SIG-M5 treated with dmso at 0.1 percent for 504 hours (cell line): ENCODE measurements around the gene STARD4.

Experiments used
- DNase-seq: peaks from one replicate; lab custom pipeline; 2025; ENCODE audit not compliant: unreplicated experiment; lab: John Stamatoyannopoulos, UW

Gene STARD4

GRCh38 chr5:111528056-111528455 lies 15.7 kb upstream of the STARD4 start:
- peak; percentile 4 for DNase-seq

GRCh38 chr5:111520908-111521307 lies 8.6 kb upstream of the STARD4 start:
- DNase-seq, result no peak

GRCh38 chr5:111518777-111519176 lies 6.4 kb upstream of the STARD4 start:
- DNase-seq, result no peak

GRCh38 chr5:111517853-111518501 lies 5.6 kb upstream of the STARD4 start:
- DNase-seq, result no peak

- DNase-seq, result no peak
Measured at GRCh38 chr5:111514087-111514486, 1.8 kb upstream of the STARD4 start.

GRCh38 chr5:111513131-111513520 lies 791 bp upstream of the STARD4 start:
- DNase-seq, result peak; percentile 67

- DNase-seq, result no peak
Measured at GRCh38 chr5:111511831-111512374, 432 bp downstream of the STARD4 start.

- DNase-seq, result no peak
Measured at GRCh38 chr5:111511174-111511830, 1.0 kb downstream of the STARD4 start.

- no peak for DNase-seq
Measured at GRCh38 chr5:111509119-111509518, 3.2 kb downstream of the STARD4 start.

GRCh38 chr5:111507276-111507675 lies 5.1 kb downstream of the STARD4 start:
- DNase-seq, result peak; percentile 41

GRCh38 chr5:111505096-111505495 lies 7.2 kb downstream of the STARD4 start:
- no peak for DNase-seq

GRCh38 chr5:111502956-111503355 lies 9.4 kb downstream of the STARD4 start:
- no peak for DNase-seq

GRCh38 chr5:111498346-111498745 lies 14.0 kb downstream of the STARD4 start:
- DNase-seq, result no peak

- no peak for DNase-seq
Measured at GRCh38 chr5:111495159-111495558, 17.2 kb downstream of the STARD4 start.

- DNase-seq, result no peak
Measured at GRCh38 chr5:111494355-111494999, 17.9 kb downstream of the STARD4 start.

- no peak for DNase-seq
Measured at GRCh38 chr5:111493031-111493430, 19.3 kb downstream of the STARD4 start.

GRCh38 chr5:111488353-111488752 lies 24.0 kb downstream of the STARD4 start:
- peak; percentile 12 for DNase-seq

GRCh38 chr5:111486926-111487325 lies 25.4 kb downstream of the STARD4 start:
- DNase-seq, result no peak

- no peak for DNase-seq
Measured at GRCh38 chr5:111486055-111486454, 26.3 kb downstream of the STARD4 start.

- DNase-seq, result no peak
Measured at GRCh38 chr5:111480346-111480745, 32.0 kb downstream of the STARD4 start.

- DNase-seq, result no peak
Measured at GRCh38 chr5:111478898-111479297, 33.4 kb downstream of the STARD4 start.

GRCh38 chr5:111478266-111478665 lies 34.1 kb downstream of the STARD4 start:
- no peak for DNase-seq
